ENCODE data around the gene SRCIN1.

Gene SRCIN1

DNA sequence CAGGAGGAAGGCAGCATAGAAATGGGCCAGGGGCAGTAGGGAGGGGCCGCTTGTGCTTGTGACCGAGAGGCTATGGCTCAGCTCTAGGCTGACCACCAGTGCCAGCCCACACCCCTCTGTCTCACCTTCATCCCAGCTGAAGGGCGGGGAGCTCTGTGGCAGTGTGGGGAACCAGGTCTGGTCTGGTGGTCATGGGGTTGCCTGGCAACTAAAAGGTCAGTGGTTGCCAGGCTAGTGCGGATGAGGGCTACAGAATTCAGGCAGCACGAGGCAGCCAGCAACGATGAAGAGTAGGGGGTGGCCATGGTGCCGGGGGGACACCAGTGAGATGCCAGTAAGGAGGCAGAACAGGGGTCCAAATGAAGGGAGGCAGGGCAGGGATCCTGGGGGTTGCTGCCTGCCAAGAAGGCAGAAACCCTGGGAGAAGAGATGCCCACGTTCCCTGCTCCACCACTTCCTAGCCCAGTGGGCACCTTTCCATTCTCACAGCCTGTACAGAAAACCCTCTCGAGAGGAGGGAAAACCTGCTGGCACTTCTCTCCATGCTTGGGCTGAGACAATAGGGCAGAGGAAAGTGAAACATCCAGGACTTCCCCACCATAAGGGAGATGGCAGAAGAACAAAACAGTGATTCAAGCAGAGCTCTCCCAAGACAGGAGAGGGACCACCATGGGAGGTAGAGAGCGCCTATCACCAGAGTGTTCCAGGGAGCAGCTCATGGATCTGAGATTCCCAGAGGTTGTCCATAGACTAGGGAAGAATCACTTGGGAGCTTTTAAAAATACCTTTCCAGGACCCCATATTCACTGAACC is 39.7 kb downstream of the SRCIN1 start:
- TF ChIP-seq CTCF (conservative IDR thresholded peaks at IDR 0.05; ENCODE audit: low read depth, low read length), result no peak
- H3K27ac ChIP-seq, result no peak overlapping the region
- no peak overlapping the region for H3K9ac ChIP-seq
- no peaks in the 10 kb centered on the region for H3K79me2 ChIP-seq (ENCODE audit: insufficient read depth, low read depth)
- no peaks in the 10 kb centered on the region for H3K4me1 ChIP-seq (ENCODE audit: low read depth, poor library complexity, severe bottlenecking)
- no peak overlapping the region for H3K4me3 ChIP-seq (IDR thresholded peaks at IDR 0.05; ENCODE audit: insufficient read depth, low read depth, low read length)
- H3K36me3 ChIP-seq (ENCODE audit: insufficient read depth), result no peaks in the 10 kb centered on the region
- no peak overlapping the region for H2AFZ ChIP-seq (ENCODE audit: low read depth)
- no peaks in the 10 kb centered on the region for H4K20me1 ChIP-seq (ENCODE audit: insufficient read depth)
- no peak overlapping the region for H3K4me2 ChIP-seq
- peaks cover 91% of the 10 kb centered on the region for H3K27me3 ChIP-seq (ENCODE audit: insufficient read depth, low read depth)

- no peak overlapping the region for H3K4me3 ChIP-seq (IDR thresholded peaks at IDR 0.05; ENCODE audit: insufficient read depth, low read depth, low read length)
- H4K20me1 ChIP-seq (ENCODE audit: insufficient read depth), result no peaks in the 10 kb centered on the region
- no peak overlapping the region for H3K4me2 ChIP-seq
- no peaks in the 10 kb centered on the region for H3K36me3 ChIP-seq (ENCODE audit: insufficient read depth)
- H2AFZ ChIP-seq (ENCODE audit: low read depth), result no peak overlapping the region
- H3K9ac ChIP-seq, result no peak overlapping the region
- H3K79me2 ChIP-seq (ENCODE audit: insufficient read depth, low read depth), result no peaks in the 10 kb centered on the region
- peaks cover 85% of the 10 kb centered on the region for H3K27me3 ChIP-seq (ENCODE audit: insufficient read depth, low read depth)
- TF ChIP-seq CTCF (conservative IDR thresholded peaks at IDR 0.05; ENCODE audit: low read depth, low read length), result no peak
- peaks cover 5% of the 10 kb centered on the region for H3K4me1 ChIP-seq (ENCODE audit: low read depth, poor library complexity, severe bottlenecking)
- H3K27ac ChIP-seq, result no peak overlapping the region
Observed at GRCh38 chr17:38564869-38565268, 40.9 kb downstream of the SRCIN1 start.

GRCh38 chr17:38564254-38564837 is 41.4 kb downstream of the SRCIN1 start:
- Histone ChIP-seq H3K27me3 (ENCODE audit: insufficient read depth, low read depth) (peaks cover 80% of the 10 kb centered on the region), H3K4me2 (no peak overlapping the region), H2AFZ (ENCODE audit: low read depth) (no peak overlapping the region), H3K27ac (no peak overlapping the region), H3K79me2 (ENCODE audit: insufficient read depth, low read depth) (no peaks in the 10 kb centered on the region), H3K4me1 (ENCODE audit: low read depth, poor library complexity, severe bottlenecking) (peaks cover 9% of the 10 kb centered on the region), H3K36me3 (ENCODE audit: insufficient read depth) (no peaks in the 10 kb centered on the region), H4K20me1 (ENCODE audit: insufficient read depth) (no peaks in the 10 kb centered on the region), H3K4me3 (IDR thresholded peaks at IDR 0.05; ENCODE audit: insufficient read depth, low read depth, low read length) (no peak overlapping the region), H3K9ac (no peak overlapping the region)
- no peak for TF ChIP-seq CTCF (conservative IDR thresholded peaks at IDR 0.05; ENCODE audit: low read depth, low read length)

GRCh38 chr17:38563362-38564253 is 42.1 kb downstream of the SRCIN1 start:
- Histone ChIP-seq H3K4me2 (no peak overlapping the region), H3K27ac (no peak overlapping the region), H2AFZ (ENCODE audit: low read depth) (no peak overlapping the region), H3K4me3 (IDR thresholded peaks at IDR 0.05; ENCODE audit: insufficient read depth, low read depth, low read length) (no peak overlapping the region), H4K20me1 (ENCODE audit: insufficient read depth) (no peaks in the 10 kb centered on the region), H3K4me1 (ENCODE audit: low read depth, poor library complexity, severe bottlenecking) (peaks cover 9% of the 10 kb centered on the region), H3K36me3 (ENCODE audit: insufficient read depth) (no peaks in the 10 kb centered on the region), H3K79me2 (ENCODE audit: insufficient read depth, low read depth) (no peaks in the 10 kb centered on the region), H3K9ac (no peak overlapping the region), H3K27me3 (ENCODE audit: insufficient read depth, low read depth) (peaks cover 72% of the 10 kb centered on the region)
- TF ChIP-seq CTCF (conservative IDR thresholded peaks at IDR 0.05; ENCODE audit: low read depth, low read length), result no peak
